Lung (tissue), 12 donors: Measurements from ENCODE around the gene TEX29. TPM values are rescaled to one million over a fixed set of nuclear protein-coding genes. Genes with fewer than 3 reads are reported as not detected.

Source experiments
- ATAC-seq: fragments of 200-7000 bp; cut with Tn5 transposase; one replicate; pipeline ENCODE4 v1.9.1; 2020; ENCODE audit warnings: moderate number of reproducible peaks; ENCODE audit not compliant: insufficient read depth, low FRiP score
- DNase-seq, 3 donors: peaks; one replicate each; pipeline ENCODE4 v3.0.0-alpha.2; 2013 to 2017
- H3K27ac ChIP-seq, 2 donors: one replicate each; pipeline ENCODE4 v1.5.1; 2013; ENCODE audit warnings: mild to moderate bottlenecking in 2 of 2, moderate library complexity in 2 of 2, control low read depth in 1 of 2, inconsistent platforms in 1 of 2, low read depth in 1 of 2, low read length in 1 of 2
- H3K27me3 ChIP-seq, 3 donors: one replicate each; pipeline ENCODE4 v1.5.1; 2013; ENCODE audit warnings: low read length in 2 of 3; ENCODE audit not compliant: control insufficient read depth in 3 of 3, insufficient read depth in 3 of 3
- H3K36me3 ChIP-seq, 4 donors: one replicate each; pipeline ENCODE4 v1.5.1; 2013; ENCODE audit warnings: low read length in 4 of 4, mild to moderate bottlenecking in 1 of 4, moderate library complexity in 1 of 4; ENCODE audit not compliant: control insufficient read depth in 4 of 4, insufficient read depth in 4 of 4
- H3K4me1 ChIP-seq, 5 donors: one replicate each; pipeline ENCODE4 v1.5.1; 2013; ENCODE audit warnings: low read length in 5 of 5, mild to moderate bottlenecking in 2 of 5, moderate library complexity in 1 of 5; ENCODE audit not compliant: control insufficient read depth in 5 of 5, insufficient read depth in 5 of 5
- H3K4me3 ChIP-seq: one replicate; pipeline ENCODE4 v1.5.1; 2013; ENCODE audit warnings: mild to moderate bottlenecking, control low read depth, moderate library complexity
- H3K9ac ChIP-seq, 2 donors: one replicate each; pipeline ENCODE4 v1.5.1; 2013; ENCODE audit warnings: low read length in 2 of 2, control low read depth in 1 of 2; ENCODE audit not compliant: insufficient read depth in 1 of 2
- H3K9me3 ChIP-seq, 4 donors: one replicate each; pipeline ENCODE4 v1.5.1; 2013; ENCODE audit warnings: low read length in 3 of 4, mild to moderate bottlenecking in 1 of 4, moderate library complexity in 1 of 4; ENCODE audit not compliant: control insufficient read depth in 4 of 4, insufficient read depth in 3 of 4
- CTCF ChIP-seq: IDR thresholded peaks from 2 replicates; pipeline ENCODE4 v1.5.1; 2012; ENCODE audit warnings: mild to moderate bottlenecking; ENCODE audit errors: control extremely low read depth, extremely low read depth
- WGBS, 2 donors: extraction: QIAGEN DNeasy Blood & Tissue Kit; methylation state at CpG; one replicate each; pipeline ENCODE4 v1.1.7; 2013; 5-methylcytosine and 5-hydroxymethylcytosine counted together
- polyA plus RNA-seq, 2 donors: library from polyadenylated mRNA; stranded (reverse); fragments of 200-250 nt; gene quantifications; one replicate each; pipeline ENCODE4 v1.2.1, GENCODE V29; 2013
- total RNA-seq, 2 donors: library from RNA; depleted of rRNA in 1 of 2; stranded (reverse); fragments of >200 nt in 1 of 2; gene quantifications; one replicate each; pipeline ENCODE4 v1.2.1, GENCODE V29; 2014 to 2021
- donor health status: control.
- donor health status: control.
- donor health status: Bipolar disorder and iron deficiency.
- donor health status: healthy.
- donor health status: DM: yes; HTN: yes; CAD: no.

The TEX29 gene
- total and polyA plus RNA-seq, 4 donors = 0.19 to 0.79 (median 0.25) TPM; not detected in 1

GRCh38 chr13:111312944-111313590, 7.4 kb upstream of the TEX29 start:
- WGBS, 2 donors = 97 to 98% methylated on average over 17 of the region's 17 CpGs
- Histone ChIP-seq H3K27ac (no peak overlapping the region), H3K4me1 (peaks cover 0 to 10% (median 0%) of the 10 kb centered on the region in 5 donors), H3K9me3 (peaks cover 0 to 16% (median 4%) of the 10 kb centered on the region in 4 donors), H3K9ac (no peak overlapping the region), H3K4me3 (no peak overlapping the region), H3K36me3 (peaks cover 0 to 20% (median 10%) of the 10 kb centered on the region in 4 donors), H3K27me3 (no peaks in the 10 kb centered on the region)
- no peak for ATAC-seq
- DNase-seq = no peak
- TF ChIP-seq CTCF = no peak

- peaks cover 0 to 20% (median 10%) of the 10 kb centered on the region in 4 donors for H3K36me3 ChIP-seq
- no peak for TF ChIP-seq CTCF
- no peak overlapping the region for H3K9ac ChIP-seq
- ATAC-seq (no peak), DNase-seq (no peak)
- peaks cover 0 to 16% (median 0%) of the 10 kb centered on the region in 5 donors for H3K4me1 ChIP-seq
- no peak overlapping the region for H3K27ac ChIP-seq
- peaks cover 0 to 16% (median 4%) of the 10 kb centered on the region in 4 donors for H3K9me3 ChIP-seq
- H3K27me3 ChIP-seq = no peaks in the 10 kb centered on the region
- no peak overlapping the region for H3K4me3 ChIP-seq
- 81 to 83% methylated on average over 14 of the region's 14 CpGs for WGBS, 2 donors
These were observed 6.5 kb upstream of the TEX29 start for GRCh38 chr13:111313911-111314425.

DNA sequence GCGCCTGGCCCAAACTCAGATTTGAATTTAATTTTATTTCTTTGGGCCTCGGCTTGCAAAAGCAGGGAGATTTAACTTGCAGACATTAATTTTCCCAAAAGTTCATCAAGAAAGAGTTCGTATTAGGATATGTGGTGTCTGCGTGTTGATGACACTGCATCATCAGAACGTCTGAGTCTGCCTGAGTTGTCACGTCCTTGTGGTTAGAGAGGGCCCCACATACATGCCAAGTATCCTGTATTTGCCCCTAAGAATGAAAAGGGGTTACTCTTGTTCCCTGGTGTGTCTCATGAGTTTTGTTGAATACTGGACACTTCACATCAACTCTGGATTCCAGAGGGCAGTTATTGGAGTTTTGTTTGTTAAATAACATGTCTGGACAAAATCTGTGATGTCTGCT, 5.6 kb upstream of the TEX29 start:
- Histone ChIP-seq H3K9ac (no peak overlapping the region), H3K9me3 (peaks cover 0 to 16% (median 4%) of the 10 kb centered on the region in 4 donors), H3K27ac (no peak overlapping the region), H3K4me3 (no peak overlapping the region), H3K4me1 (peaks cover 0 to 16% (median 0%) of the 10 kb centered on the region in 5 donors), H3K27me3 (no peaks in the 10 kb centered on the region), H3K36me3 (peaks cover 0 to 20% (median 10%) of the 10 kb centered on the region in 4 donors)
- no peak for ATAC-seq
- TF ChIP-seq CTCF = no peak
- 78 to 83% methylated on average over 6 of the region's 6 CpGs for WGBS, 2 donors
- no peak for DNase-seq
